Measurements from ENCODE around the gene MMD.
A peak's percentile ranks its signal among the peaks of the same experiment; 100 is the strongest.
"Not testable (repeated sequence)": the region's sequence is repeated elsewhere in the genome, so short reads cannot be mapped to it uniquely, and the experiment has no call there.

Gene MMD

DNA sequence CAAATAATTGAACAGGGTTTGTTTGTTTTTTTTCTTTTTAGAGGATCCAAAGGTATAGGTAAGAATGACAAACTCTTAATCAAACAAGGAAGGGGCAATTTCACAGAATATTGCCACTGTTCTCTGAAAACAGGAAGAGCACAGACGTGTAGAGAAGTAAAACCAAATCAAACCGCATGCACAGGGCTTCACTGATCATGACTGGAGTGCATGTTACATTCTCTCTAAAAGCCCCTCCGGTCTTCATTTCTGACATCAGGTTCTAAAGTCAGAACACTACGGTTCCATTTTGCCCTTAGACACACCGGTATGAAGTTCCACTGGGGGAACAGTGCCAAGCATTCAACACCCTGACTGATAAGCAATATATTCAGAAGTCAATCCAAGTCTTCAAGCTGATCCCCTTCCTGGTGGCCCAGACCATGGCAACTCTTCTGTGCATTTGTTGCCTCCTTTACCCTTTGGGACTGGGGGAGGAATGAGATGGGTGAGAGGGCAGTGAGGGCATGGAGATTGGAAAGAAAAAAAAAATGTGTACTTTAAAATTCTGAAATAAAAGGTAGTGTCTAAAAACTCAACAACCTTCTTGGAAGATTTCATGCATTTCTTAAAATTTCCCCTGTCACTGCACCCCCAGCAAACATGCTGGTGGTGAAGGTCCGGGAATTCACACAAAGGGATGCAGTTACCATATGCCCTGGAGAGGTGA lies 1.4 kb downstream of the MMD start:
- peak; percentile 9 for DNase-seq

DNA sequence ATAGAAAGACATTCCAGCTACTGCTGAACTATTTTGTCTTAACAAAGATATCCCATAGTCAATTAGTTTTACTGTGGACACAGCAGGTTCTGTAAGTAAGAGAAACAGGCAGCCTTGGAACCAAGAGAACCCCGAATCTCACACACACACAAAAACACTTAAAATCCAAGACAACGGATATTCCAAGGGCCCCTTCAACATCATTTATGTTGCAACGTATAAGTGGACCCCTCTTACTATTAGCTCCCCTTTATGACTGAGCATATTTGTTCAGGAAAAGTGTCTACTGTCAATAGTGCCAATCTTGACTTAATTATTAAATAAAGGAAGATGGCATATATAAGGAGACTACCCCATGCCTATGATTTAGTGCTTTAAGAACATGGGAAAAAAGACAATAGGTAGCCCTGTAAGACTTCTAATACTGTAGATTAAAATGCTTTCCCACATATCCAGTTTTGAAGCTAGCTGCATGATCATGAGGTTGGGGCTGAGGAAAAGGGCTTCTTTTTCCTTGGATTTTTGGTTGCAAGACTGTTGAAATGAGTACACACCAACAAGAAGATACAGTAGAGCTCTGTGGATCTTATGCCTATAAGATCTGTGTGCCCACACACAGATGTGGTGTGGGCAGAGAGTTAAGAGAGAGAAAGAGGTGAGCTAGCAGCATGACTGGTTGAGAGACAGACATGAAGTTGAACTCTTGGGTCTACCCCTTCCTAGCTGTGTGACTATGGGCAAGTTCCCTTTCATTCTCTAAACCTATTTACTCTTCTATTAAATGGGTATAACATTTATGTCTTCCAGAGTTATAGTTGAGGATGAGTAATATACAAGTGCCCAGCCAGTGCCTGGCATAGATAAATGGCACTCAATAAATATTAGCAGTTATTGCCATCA lies 3.0 kb downstream of the MMD start:
- no peak for DNase-seq

GRCh38 chr17:55417411-55418268 lies 4.0 kb downstream of the MMD start:
- no peak for DNase-seq

- DNase-seq, result no peak
These were observed 5.1 kb downstream of the MMD start for GRCh38 chr17:55416470-55417052.

DNA sequence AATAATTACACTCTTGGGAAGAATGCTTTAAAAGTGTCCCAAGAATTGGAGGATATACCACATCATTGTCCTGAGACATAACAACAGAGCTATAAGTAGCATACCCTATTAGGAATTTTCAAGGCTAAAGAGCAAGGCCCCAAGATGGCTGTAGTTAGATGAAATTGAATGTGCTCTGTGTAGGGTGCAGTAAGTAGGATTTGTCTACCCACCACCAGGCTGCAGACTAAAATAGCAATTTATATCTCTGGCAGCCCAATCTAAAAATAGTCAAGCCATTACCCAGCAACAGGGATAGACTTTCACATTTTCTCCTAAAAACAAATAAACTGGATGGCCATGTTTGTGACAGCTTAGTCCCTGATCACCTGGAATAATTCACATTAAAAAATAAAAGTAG lies 5.6 kb downstream of the MMD start:
- DNase-seq, result no peak

GRCh38 chr17:55414983-55415382 lies 6.7 kb downstream of the MMD start:
- no peak for DNase-seq

DNA sequence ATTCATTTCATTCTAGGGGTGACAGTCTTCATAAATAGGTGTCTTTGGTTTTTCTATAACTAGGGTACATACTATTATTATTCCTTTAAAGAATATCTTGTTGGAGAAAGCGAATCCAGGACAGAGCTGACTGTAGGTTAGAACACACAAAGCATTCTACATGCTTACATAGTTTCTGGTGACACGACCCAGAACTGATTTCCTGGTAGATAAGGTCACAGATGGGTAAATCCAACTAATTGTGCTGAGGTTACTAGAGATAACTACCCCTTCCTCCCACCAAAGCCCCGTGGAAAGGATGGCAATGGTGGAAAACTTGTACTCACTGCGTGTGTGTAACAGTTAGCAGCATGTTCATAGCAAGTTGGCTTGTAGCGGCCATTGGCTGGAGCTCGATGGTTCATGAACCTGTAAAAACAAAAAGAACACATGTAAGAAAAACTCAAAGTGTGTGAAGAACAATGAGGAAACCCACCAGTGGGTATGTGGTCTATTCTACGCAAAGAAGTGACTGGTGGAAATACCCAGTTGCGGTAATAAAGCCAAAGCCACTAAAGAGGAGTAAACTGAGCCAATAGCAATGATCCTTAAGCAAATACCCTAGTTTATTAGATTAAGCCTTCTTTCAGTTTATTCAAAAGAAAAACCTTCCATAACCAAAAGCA lies 7.7 kb downstream of the MMD start:
- DNase-seq, result no peak

DNA sequence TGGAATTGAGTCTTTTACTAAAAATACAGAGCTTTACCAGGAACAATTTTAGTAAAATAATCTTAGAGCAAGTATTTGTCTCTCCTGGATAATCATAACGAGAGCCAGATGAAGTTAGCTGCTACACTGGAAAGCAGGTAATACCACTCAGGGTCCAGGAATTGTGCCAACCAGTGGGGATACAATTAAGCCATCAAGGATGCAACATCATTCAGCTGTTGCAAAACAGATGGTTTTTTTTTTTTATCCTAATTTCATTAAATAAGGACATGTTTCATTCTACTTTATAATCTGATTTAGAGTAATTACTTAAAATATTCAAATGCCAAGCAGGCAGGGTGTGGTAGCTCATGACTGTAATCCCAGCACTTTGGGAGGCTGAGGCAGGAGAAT lies 10.2 kb downstream of the MMD start:
- DNase-seq, result no peak

DNA sequence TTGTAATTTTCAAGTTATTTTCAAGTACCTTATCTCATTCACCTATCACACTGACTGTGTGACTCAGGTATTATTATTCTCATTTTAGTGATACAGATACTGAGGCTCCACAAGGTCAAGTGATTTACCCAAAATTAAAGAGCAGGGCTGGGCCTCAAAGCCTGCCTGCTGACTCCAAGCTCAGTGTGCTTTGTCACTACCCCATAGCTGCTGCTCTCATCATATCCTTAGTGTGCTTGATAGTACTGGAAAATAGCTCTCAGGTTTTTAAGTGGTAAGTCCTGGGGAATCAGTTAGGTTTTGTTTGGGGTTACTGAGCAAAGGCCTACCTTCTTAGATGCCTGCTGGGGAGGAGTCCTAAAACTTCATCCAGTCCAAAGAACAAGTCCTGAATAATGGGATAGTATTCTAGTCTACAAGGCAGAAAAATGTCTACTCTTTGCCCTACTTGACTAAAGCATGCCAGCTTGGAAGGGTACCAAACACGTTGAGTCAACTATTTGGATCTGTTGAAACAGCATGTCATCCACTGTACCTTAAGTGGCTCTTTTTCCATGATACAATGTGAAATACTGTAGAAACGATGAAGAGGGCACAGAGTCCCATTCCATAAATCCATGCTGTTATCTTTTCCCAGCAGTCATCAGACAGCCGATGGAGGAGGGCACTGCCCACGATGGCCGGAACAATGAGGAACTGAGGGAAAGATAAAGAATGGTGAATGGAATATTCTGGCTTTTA lies 10.7 kb downstream of the MMD start:
- DNase-seq, result no peak

GRCh38 chr17:55409030-55409800 lies 12.4 kb downstream of the MMD start:
- DNase-seq, result no peak

DNA sequence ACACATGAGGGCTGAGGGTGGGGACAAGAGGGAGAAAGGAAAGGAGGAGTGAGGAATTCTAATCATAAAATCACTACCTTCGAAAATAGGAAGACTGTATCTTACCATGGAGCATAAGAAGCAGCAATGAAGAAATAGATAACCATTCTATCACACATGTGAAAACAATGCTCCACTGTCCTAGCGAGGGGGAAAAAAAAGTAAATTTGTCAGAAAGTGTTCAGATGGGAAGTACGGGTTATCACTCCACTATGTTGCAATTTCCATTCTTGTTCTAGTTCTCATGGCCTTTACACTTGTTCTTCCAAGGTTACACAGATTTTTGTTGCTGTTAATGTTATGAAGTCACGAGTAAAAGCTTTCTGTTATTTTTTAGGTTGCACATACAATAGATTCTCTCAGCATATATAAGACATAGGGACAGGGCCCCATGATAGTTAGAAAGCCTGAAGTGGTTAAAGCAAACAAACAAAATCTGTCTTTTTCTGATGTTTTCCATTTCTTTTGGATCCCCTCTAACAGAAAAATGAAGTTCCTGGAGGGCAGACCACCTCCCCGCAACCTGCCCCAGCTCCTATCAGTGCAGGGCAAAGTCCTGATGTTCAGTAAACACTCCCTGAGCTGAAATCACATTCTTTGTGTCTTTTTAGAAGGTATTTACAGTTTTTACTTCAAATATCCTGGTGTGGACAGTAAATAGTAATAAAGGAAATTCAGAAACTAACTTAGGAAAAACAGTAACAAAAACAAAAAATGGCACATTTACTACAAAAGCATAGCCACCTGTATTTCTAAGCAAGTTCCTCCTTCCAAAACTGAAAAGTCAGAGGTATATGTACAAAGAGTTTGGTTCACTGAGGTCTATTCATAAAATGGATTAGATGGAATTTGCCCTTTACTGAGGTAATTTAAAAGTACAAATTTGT lies 13.7 kb downstream of the MMD start:
- DNase-seq, result no peak

DNA sequence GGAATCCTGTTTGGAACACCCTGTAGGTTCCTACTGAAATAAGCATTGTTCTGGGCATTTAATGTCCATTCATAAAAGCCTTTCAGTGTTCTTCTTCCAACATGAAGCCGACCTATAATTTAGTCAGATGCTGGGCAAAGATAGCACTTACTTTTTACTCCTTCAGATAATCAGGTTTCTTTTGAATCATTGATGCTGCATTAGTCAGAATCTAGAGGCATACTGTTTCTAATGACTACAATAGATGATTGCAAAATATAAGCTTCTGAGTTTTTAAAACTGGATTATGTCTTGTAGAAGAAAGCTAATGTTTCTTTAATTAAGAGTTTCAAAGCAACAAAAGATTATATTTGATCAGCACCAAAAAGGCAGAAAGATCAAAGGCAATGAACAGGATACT lies 16.0 kb downstream of the MMD start:
- no peak for DNase-seq

- DNase-seq, result not testable (repeated sequence)
These were observed 17.4 kb downstream of the MMD start for GRCh38 chr17:55404197-55404596.

DNA sequence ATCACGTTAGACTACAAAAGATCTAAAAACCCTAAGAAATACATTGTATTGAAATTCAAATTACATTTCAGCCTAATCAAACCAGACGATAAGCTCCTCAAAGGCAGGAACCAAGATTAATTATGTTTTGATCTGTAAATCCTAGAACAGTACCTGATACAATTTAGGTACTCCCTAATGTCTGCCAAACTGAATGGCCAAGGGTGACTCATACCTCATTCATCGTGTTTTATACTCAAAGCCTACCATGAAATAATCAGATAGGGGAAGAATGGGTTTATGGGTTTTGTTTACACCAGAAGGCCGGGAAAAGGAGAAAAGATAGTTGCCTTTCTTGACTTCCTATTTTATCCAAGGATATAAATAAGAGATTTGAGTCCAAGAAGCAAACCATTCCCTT lies 19.3 kb downstream of the MMD start:
- DNase-seq, result no peak

GRCh38 chr17:55398689-55399088 lies 22.9 kb downstream of the MMD start:
- DNase-seq, result no peak

- no peak for DNase-seq
These were observed 25.7 kb downstream of the MMD start for GRCh38 chr17:55395803-55396505.

DNA sequence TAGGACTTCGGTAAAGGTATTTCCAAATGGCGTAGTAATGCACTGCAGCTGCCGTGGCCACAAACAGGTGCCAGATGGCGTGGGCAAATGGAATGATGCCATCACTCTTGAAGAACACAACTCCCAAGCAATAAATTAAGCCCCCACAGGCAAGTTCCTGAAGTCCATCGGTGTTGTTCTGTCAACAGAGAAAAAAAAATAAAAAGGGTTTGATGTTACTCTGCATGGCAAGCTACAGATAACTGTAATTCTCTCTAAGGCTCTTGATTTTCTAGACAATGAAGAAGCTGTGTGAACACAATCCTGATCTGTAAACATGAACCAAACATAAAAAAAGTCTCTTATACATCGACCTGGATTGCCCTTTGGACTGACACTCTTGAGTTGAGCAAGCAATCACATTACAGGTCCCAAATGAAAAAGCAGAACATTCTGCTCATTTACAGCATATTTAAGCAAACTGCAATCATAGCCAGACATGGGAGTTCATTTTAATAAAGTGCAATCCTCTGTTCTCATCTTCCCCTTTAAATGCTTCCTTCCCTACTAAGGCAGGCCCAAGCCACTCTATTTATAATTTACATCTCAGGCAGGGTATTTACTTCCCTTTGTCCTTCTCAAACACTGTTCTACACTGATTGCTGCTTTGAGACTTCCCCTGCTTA lies 27.1 kb downstream of the MMD start:
- no peak for DNase-seq

GRCh38 chr17:55391764-55392467 lies 29.7 kb downstream of the MMD start:
- no peak for DNase-seq

All from midbrain (tissue), 1 donor.